H1 (cell line): ENCODE measurements around the gene CD53. TPM values are rescaled to one million over a fixed set of nuclear protein-coding genes. Genes with fewer than 3 reads are reported as not detected.

ENCODE experiments used
- CTCF ChIA-PET: fragments of 300-600 bp; sonication (Branson Sonifier 250); formaldehyde crosslinking; loops from one replicate; lab custom pipeline; 2021; ENCODE audit not compliant: partially characterized antibody; lab: Charles Lee
- POLR2A ChIA-PET: fragments of 300-600 bp; sonication (Branson Sonifier 250); formaldehyde crosslinking; loops from one replicate; lab custom pipeline; 2021; ENCODE audit warnings: inconsistent platforms; ENCODE audit not compliant: partially characterized antibody; lab: Charles Lee
- DNase-seq, 2 experiments: peaks; one replicate each; pipeline versions ENCODE4 v3.0.0 to v3.0.0-alpha.2; 2010 to 2022; ENCODE audit warnings: low spot score in 2 of 2, low read depth in 1 of 2, mixed read lengths in 1 of 2
- FAIRE-seq: peaks from 2 replicates; lab custom pipeline; 2011; peaks lifted over from hg19 to GRCh38; lab: Jason Lieb, UNC
- H2AFZ ChIP-seq: 2 replicates; pipeline ENCODE4 v1.8.1; 2012; ENCODE audit warnings: low read length, inconsistent platforms
- H2AK5ac ChIP-seq: 2 replicates; pipeline ENCODE4 v1.6.1; 2013; ENCODE audit warnings: low read depth, low read length
- H2BK120ac ChIP-seq: replicated peaks from 2 replicates; pipeline ENCODE3; 2013; ENCODE audit warnings: low read depth, low read length, inconsistent platforms
- H2BK12ac ChIP-seq: 2 replicates; pipeline ENCODE4 v1.6.1; 2013; ENCODE audit warnings: low read depth, low read length
- H2BK15ac ChIP-seq: 2 replicates; pipeline ENCODE4 v1.6.1; 2013; ENCODE audit warnings: low read length
- H2BK20ac ChIP-seq: 2 replicates; pipeline ENCODE4 v1.6.1; 2013; ENCODE audit warnings: low read length
- H2BK5ac ChIP-seq: 2 replicates; pipeline ENCODE4 v1.6.1; 2013; ENCODE audit warnings: low read depth, low read length
- H3K14ac ChIP-seq: 2 replicates; pipeline ENCODE4 v1.6.1; 2013; ENCODE audit warnings: inconsistent platforms; ENCODE audit not compliant: insufficient read length
- H3K18ac ChIP-seq: 2 replicates; pipeline ENCODE4 v1.6.1; 2013; ENCODE audit warnings: low read length; ENCODE audit errors: extremely low read depth
- H3K23ac ChIP-seq: 2 replicates; pipeline ENCODE4 v1.6.1; 2013; ENCODE audit warnings: inconsistent platforms; ENCODE audit not compliant: insufficient read length
- H3K23me2 ChIP-seq: 2 replicates; pipeline ENCODE4 v1.6.1; 2013; ENCODE audit warnings: low read depth, low read length
- H3K27ac ChIP-seq: 2 replicates; pipeline ENCODE4 v1.6.1; 2011; ENCODE audit warnings: low read depth, low read length, inconsistent platforms
- H3K27me3 ChIP-seq, 4 experiments: replicated peaks in 1 of 4; 1 replicate in 1 of 4; 2 replicates in 3 of 4; pipeline versions ENCODE4 v1.6.1 to v1.8.1; 2011 to 2013; ENCODE audit warnings: low read length in 3 of 4, mild to moderate bottlenecking in 3 of 4, inconsistent platforms in 2 of 4, mixed read lengths in 2 of 4, moderate library complexity in 1 of 4; ENCODE audit not compliant: control insufficient read depth in 3 of 4, insufficient read depth in 3 of 4; ENCODE audit errors: extremely low read depth in 1 of 4
- H3K36me3 ChIP-seq, 4 experiments: 2 replicates each; pipeline versions ENCODE4 v1.6.1 to v1.8.1; 2011 to 2013; ENCODE audit warnings: mild to moderate bottlenecking in 4 of 4, low read length in 3 of 4, moderate library complexity in 2 of 4, control low read depth in 1 of 4, inconsistent platforms in 1 of 4; ENCODE audit not compliant: insufficient read depth in 4 of 4, control insufficient read depth in 2 of 4
- H3K4ac ChIP-seq: replicated peaks from 2 replicates; pipeline ENCODE3; 2013; ENCODE audit warnings: low read length, low read depth, mixed read lengths, inconsistent platforms; ENCODE audit not compliant: insufficient read length
- H3K4me1 ChIP-seq, 4 experiments: replicated peaks in 1 of 4; 1 replicate in 1 of 4; 2 replicates in 3 of 4; pipeline versions ENCODE4 v1.6.1 to v1.8.1; 2011 to 2013; ENCODE audit warnings: low read length in 3 of 4, inconsistent platforms in 2 of 4, mixed read lengths in 1 of 4; ENCODE audit not compliant: insufficient read depth in 4 of 4, control insufficient read depth in 3 of 4
- H3K4me2 ChIP-seq, 2 experiments: 2 replicates each; pipeline versions ENCODE4 v1.6.1 to v1.8.1; 2011 to 2013; ENCODE audit warnings: low read depth in 2 of 2, low read length in 2 of 2, control low read depth in 1 of 2, inconsistent platforms in 1 of 2, mild to moderate bottlenecking in 1 of 2; ENCODE audit not compliant: insufficient read depth in 1 of 2
- H3K4me3 ChIP-seq, 4 experiments: fragments of 200-600, 300-600 bp in 1 of 4; sonication (generic), shearing (Covaris generic), sonication (Bioruptor Twin) in 1 of 4; 2 replicates each; pipeline versions ENCODE4 v1.5.1 to v1.8.1; 2011 to 2016; ENCODE audit warnings: low read length in 4 of 4, low read depth in 3 of 4, control low read depth in 2 of 4, inconsistent platforms in 2 of 4, mild to moderate bottlenecking in 2 of 4, mixed read lengths in 1 of 4, moderate library complexity in 1 of 4; ENCODE audit not compliant: insufficient read depth in 2 of 4; ENCODE audit errors: extremely low read depth in 1 of 4
- H3K56ac ChIP-seq: replicated peaks from 2 replicates; pipeline ENCODE3; 2013; ENCODE audit warnings: low read depth, mild to moderate bottlenecking, mixed read lengths, low read length, inconsistent platforms; ENCODE audit not compliant: insufficient read length
- H3K79me1 ChIP-seq: 2 replicates; pipeline ENCODE4 v1.6.1; 2013; ENCODE audit warnings: low read depth, low read length, control low read depth
- H3K79me2 ChIP-seq, 2 experiments: 2 replicates each; pipeline versions ENCODE4 v1.6.1 to v1.8.1; 2012 to 2013; ENCODE audit warnings: low read length in 2 of 2, mild to moderate bottlenecking in 2 of 2, inconsistent platforms in 1 of 2; ENCODE audit not compliant: insufficient read depth in 2 of 2, control insufficient read depth in 1 of 2
- H3K9ac ChIP-seq, 4 experiments: replicated peaks in 1 of 4; 1 replicate in 1 of 4; 2 replicates in 3 of 4; pipeline versions ENCODE4 v1.6.1 to v1.8.1; 2011 to 2013; ENCODE audit warnings: low read depth in 3 of 4, low read length in 3 of 4, control low read depth in 2 of 4, mild to moderate bottlenecking in 2 of 4, moderate library complexity in 2 of 4, inconsistent platforms in 1 of 4; ENCODE audit errors: extremely low read depth in 1 of 4
- H3K9me3 ChIP-seq, 2 experiments: 2 replicates each; pipeline versions ENCODE4 v1.6.1 to v1.8.1; 2012 to 2013; ENCODE audit warnings: mild to moderate bottlenecking in 2 of 2, moderate library complexity in 2 of 2, control low read depth in 1 of 2, inconsistent platforms in 1 of 2, low read depth in 1 of 2, low read length in 1 of 2, mixed read lengths in 1 of 2; ENCODE audit not compliant: insufficient read depth in 2 of 2
- H4K20me1 ChIP-seq, 2 experiments: replicated peaks in 1 of 2; 2 replicates each; pipeline versions ENCODE3 to v1.8.1; 2011 to 2013; ENCODE audit warnings: inconsistent platforms in 2 of 2, low read length in 2 of 2, mild to moderate bottlenecking in 1 of 2; ENCODE audit not compliant: insufficient read depth in 2 of 2, control insufficient read depth in 1 of 2
- H4K5ac ChIP-seq: 2 replicates; pipeline ENCODE4 v1.6.1; 2013; ENCODE audit warnings: low read length, low read depth, mixed read lengths, inconsistent platforms; ENCODE audit not compliant: insufficient read length
- H4K8ac ChIP-seq: 2 replicates; pipeline ENCODE4 v1.8.0; 2013; ENCODE audit warnings: mild to moderate bottlenecking, moderate library complexity, low read length, inconsistent platforms; ENCODE audit not compliant: insufficient read depth; ENCODE audit errors: extremely low read depth
- H4K91ac ChIP-seq: replicated peaks from 2 replicates; pipeline ENCODE3; 2013; ENCODE audit warnings: low read length, mixed read lengths, inconsistent platforms; ENCODE audit not compliant: insufficient read length
- BACH1 ChIP-seq: IDR thresholded peaks from 2 replicates; pipeline ENCODE4 v1.6.1; 2012; ENCODE audit warnings: low read length, improper control_type of control experiment
- CHD2 ChIP-seq: IDR thresholded peaks from 2 replicates; pipeline ENCODE4 v1.6.1; 2012; ENCODE audit warnings: low read length, improper control_type of control experiment
- EGR1 ChIP-seq: IDR thresholded peaks from 2 replicates; pipeline ENCODE4 v1.6.1; 2011; ENCODE audit warnings: low read depth, low read length, borderline replicate concordance
- NANOG ChIP-seq: IDR thresholded peaks from 2 replicates; pipeline ENCODE4 v1.6.1; 2011; ENCODE audit warnings: low read length, low read depth, mild to moderate bottlenecking, inconsistent platforms; ENCODE audit not compliant: insufficient read depth, poor library complexity, severe bottlenecking
- NRF1 ChIP-seq: IDR thresholded peaks from 2 replicates; pipeline ENCODE4 v1.6.1; 2011; ENCODE audit warnings: mild to moderate bottlenecking, low read depth, low read length, improper control_type of control experiment
- POLR2AphosphoS5 ChIP-seq: IDR thresholded peaks from 2 replicates; pipeline ENCODE4 v1.6.1; 2011; ENCODE audit warnings: low read depth, low read length
- RAD21 ChIP-seq, 2 experiments: IDR thresholded peaks in 1 of 2; conservative IDR thresholded peaks in 1 of 2; 2 replicates each; pipeline ENCODE4 v1.6.1; 2011; ENCODE audit warnings: low read depth in 2 of 2, low read length in 2 of 2, improper control_type of control experiment in 1 of 2, inconsistent platforms in 1 of 2, mild to moderate bottlenecking in 1 of 2, moderate library complexity in 1 of 2
- RBBP5 ChIP-seq: IDR thresholded peaks from 2 replicates; pipeline ENCODE4 v1.7.1; 2012; ENCODE audit warnings: low read depth, mild to moderate bottlenecking, inconsistent platforms, low read length, moderate library complexity, borderline replicate concordance
- RFX5 ChIP-seq: IDR thresholded peaks from 2 replicates; pipeline ENCODE4 v1.6.1; 2011; ENCODE audit warnings: low read depth, low read length, improper control_type of control experiment, borderline replicate concordance
- SIX5 ChIP-seq: IDR thresholded peaks from 2 replicates; pipeline ENCODE4 v1.6.1; 2011; ENCODE audit warnings: mild to moderate bottlenecking, low read depth, low read length
- SP1 ChIP-seq: IDR thresholded peaks from 2 replicates; pipeline ENCODE4 v1.6.1; 2011; ENCODE audit warnings: low read depth, low read length
- TCF12 ChIP-seq: IDR thresholded peaks from 2 replicates; pipeline ENCODE4 v1.6.1; 2011; ENCODE audit warnings: low read depth, mild to moderate bottlenecking, low read length
- polyA plus RNA-seq, 7 experiments: library from polyadenylated mRNA; depleted of rRNA in 3 of 7; stranded (reverse) in 5 of 7; unstranded in 2 of 7; fragments of >200 nt in 5 of 7; fragments of 200-250 nt in 2 of 7; gene quantifications; 1 replicate in 5 of 7; 2 replicates in 1 of 7; 4 replicates in 1 of 7; pipeline versions ENCODE4 v1.2.1 to v1.2.3, GENCODE V29; 2011 to 2013; ENCODE audit warnings: missing spikeins in 2 of 7, mixed read lengths in 2 of 7
- total RNA-seq: library from RNA; stranded (reverse); fragmentation: NEBNext Ultra II Directional; extraction: Animal tissue kit (Norgen Biotek cat#: 25700); gene quantifications from 2 replicates; pipeline ENCODE4 v1.2.1, GENCODE V29; 2021
- TF ChIP-seq, protein P1 (sequence below): IDR thresholded peaks from 2 replicates; pipeline ENCODE4 v1.6.1; 2012; ENCODE audit warnings: inconsistent platforms

CD53 gene
- total and polyA plus RNA-seq, 2 of the 8 experiments (the other 6 are each of a cell fraction or from before 2014, with no cell fraction given): 0.56 to 1.0 TPM

DNA sequence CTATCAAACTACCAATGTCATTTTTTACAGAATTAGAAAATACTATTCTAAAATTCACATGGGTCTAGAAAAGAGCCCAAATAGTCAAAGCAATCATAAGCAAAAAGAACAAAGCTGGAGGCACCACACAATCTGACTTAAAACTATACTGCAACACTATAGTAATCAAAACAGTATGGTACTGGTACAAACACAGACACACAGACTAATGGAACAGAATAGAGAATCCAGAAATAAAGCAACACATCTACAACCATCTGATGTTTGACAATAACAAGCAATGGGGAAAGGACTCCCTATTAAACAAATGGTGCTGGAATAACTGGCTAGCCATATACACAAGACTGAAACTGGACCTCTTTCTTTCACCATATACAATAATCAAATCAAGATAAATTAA, 39.8 kb downstream of the CD53 start:
- H3K18ac ChIP-seq: no peak overlapping the region
- no peak overlapping the region for H2BK12ac ChIP-seq
- H4K5ac ChIP-seq: no peak overlapping the region
- TF ChIP-seq POLR2AphosphoS5: no peak
- TF ChIP-seq, protein P1, sequence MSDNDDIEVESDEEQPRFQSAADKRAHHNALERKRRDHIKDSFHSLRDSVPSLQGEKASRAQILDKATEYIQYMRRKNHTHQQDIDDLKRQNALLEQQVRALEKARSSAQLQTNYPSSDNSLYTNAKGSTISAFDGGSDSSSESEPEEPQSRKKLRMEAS: no peak
- TF ChIP-seq RBBP5: no peak
- TF ChIP-seq BACH1: no peak
- no peak for TF ChIP-seq CHD2
- TF ChIP-seq NRF1: no peak
- TF ChIP-seq RAD21 (IDR thresholded peaks at IDR 0.05 in 1 of 2, conservative IDR thresholded peaks at IDR 0.05 in 1 of 2; ENCODE audit: low read depth in 2 of 2, low read length in 2 of 2): no peak
- TF ChIP-seq RFX5: no peak
- TF ChIP-seq SIX5: no peak
- TF ChIP-seq EGR1: no peak
- no peak for TF ChIP-seq NANOG
- no peak for TF ChIP-seq TCF12
- no peak for TF ChIP-seq SP1
- FAIRE-seq (no peak), DNase-seq (no peak)
- H3K79me2 ChIP-seq: no peaks in the 10 kb centered on the region
- H3K23ac ChIP-seq: no peak overlapping the region
- no peak overlapping the region for H3K27ac ChIP-seq
- H3K14ac ChIP-seq: no peak overlapping the region
- no peak overlapping the region for H4K91ac ChIP-seq
- no peaks in the 10 kb centered on the region for H3K23me2 ChIP-seq
- H2BK15ac ChIP-seq: no peak overlapping the region
- no peak overlapping the region for H3K4ac ChIP-seq
- no peak overlapping the region for H2BK20ac ChIP-seq
- H2AFZ ChIP-seq: no peak overlapping the region
- H3K4me2 ChIP-seq: no peak overlapping the region
- no peak overlapping the region for H3K4me3 ChIP-seq
- CTCF ChIA-PET: no interaction called here
- no peaks in the 10 kb centered on the region for H3K27me3 ChIP-seq
- POLR2A ChIA-PET: no interaction called here
- no peak overlapping the region for H2BK120ac ChIP-seq
- H2BK5ac ChIP-seq: no peak overlapping the region
- H2AK5ac ChIP-seq: no peak overlapping the region
- H3K79me1 ChIP-seq: no peaks in the 10 kb centered on the region
- no peak overlapping the region for H3K56ac ChIP-seq
- H3K4me1 ChIP-seq: no peaks in the 10 kb centered on the region; a peak in 1 of 7 replicates
- no peaks in the 10 kb centered on the region for H3K36me3 ChIP-seq
- H3K9me3 ChIP-seq: peaks cover 0 to 6% of the 10 kb centered on the region in 2 experiments; a peak in 1 of 4 replicates
- no peaks in the 10 kb centered on the region for H4K20me1 ChIP-seq
- H3K9ac ChIP-seq: no peak overlapping the region
- H4K8ac ChIP-seq: no peak overlapping the region
